ENCODE data around the gene SNORC.
"Not testable (repeated sequence)": the region's sequence is repeated elsewhere in the genome, so short reads cannot be mapped to it uniquely, and the experiment has no call there.

SNORC gene

GRCh38 chr2:232897598-232898408, 27.7 kb downstream of the SNORC start:
- FAIRE-seq, result no peak

DNA sequence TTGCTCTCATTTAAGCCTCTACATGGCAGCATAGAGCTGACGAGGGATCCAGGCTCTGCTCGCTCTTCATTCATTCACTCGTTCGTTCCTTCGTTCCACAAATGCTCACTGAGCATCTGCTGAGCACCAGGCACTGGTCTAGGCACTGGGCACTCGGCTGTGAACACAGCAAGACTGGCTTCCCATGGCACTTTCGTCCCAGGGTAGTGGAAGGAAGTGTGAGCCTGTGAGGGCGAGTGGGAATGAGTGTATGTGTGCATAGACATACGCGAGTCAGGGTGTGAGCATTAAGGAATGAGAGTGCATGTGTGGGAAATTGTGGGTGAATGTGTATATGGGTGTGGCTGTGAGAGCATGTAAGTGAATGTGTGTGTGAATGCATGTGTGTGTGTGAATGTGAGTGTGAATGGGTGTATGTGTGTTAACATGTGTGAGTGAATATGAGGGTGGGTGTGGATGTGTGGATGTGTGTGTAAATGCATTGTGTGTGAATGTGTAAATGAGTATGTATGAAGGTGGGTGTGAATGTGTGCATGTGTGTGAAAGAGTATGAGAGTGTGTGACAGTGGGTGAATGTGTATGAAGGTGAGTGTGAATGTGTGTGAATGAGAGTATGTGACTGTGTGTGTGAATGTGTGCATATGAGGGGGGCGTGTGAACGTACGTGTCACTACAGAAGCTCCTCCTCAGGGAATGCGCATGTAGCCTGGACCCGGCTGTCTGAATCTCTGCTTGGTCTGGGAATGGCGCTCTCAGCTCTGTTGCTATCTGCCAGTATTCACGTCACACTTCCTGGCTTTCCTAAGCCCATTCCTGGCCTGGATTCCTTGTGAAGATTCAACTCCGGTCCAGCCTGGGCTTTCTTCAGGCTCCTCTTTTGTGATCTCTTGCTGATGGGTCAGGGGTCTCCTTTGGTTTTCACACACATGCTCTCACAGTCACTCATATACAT, 28.8 kb downstream of the SNORC start:
- no peak for FAIRE-seq

- FAIRE-seq, result no peak
Observed at GRCh38 chr2:232900811-232901735, 31.0 kb downstream of the SNORC start.

DNA sequence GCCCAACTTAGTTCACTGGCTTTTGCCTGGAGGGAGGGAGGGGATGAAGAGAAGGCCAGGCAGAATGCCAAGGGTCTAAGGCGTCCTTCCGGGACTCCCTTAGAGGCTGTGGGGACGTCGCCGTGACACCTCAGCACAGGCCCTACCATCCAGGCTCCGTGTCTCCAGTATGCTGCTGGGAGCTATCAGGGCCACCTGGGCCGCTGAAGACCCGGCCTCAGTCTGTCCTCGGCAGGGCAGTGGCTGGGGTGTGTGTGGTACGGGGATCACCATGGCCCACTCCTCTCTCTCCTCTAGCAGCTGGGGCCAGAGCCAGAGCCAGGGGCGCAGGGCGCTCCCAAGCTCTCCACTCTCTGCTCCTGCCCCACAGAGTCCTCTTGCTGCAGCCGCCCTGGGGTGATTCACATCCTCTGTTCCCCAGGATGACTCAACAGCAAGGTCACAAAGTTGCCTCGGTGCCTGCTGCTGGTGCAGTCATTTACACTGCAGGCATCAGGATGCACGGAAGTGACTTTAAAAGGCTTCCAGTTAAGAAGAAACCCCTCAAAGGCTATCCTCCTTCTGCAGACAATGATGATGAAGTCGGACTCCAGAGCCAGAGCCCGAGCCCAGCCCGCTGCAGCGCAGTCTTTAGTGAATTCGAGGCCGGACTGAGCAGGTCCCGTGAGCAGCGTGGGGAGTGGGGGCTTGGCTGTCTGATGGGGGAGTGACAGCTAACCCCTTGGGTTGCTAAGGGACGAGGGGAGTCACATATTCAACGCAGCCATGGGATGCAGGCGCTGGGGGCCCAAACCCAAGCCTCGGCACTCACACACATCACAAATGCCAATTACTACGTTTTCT, 31.9 kb downstream of the SNORC start:
- FAIRE-seq, result no peak

- FAIRE-seq, result no peak
Observed at GRCh38 chr2:232903989-232904388, 33.9 kb downstream of the SNORC start.

GRCh38 chr2:232906867-232907717, 37.0 kb downstream of the SNORC start:
- FAIRE-seq, result not testable (repeated sequence)

DNA sequence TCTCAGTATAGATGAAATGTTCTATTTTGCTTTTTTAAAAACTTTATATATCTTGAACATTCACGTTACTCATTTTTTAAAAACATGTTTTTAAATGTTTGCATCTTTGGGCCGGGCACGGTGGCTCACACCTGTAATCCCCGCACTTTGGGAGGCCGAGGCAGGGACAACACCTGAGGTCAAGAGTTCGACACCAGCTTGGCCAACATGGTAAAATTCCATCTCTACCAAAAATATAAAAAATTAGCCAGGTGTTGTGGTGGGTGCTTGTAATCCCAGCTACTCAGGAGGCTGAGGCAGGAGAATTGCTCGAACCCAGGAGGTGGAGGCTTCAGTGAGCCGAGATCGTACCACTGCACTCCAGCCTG, 37.6 kb downstream of the SNORC start:
- FAIRE-seq, result not testable (repeated sequence)

DNA sequence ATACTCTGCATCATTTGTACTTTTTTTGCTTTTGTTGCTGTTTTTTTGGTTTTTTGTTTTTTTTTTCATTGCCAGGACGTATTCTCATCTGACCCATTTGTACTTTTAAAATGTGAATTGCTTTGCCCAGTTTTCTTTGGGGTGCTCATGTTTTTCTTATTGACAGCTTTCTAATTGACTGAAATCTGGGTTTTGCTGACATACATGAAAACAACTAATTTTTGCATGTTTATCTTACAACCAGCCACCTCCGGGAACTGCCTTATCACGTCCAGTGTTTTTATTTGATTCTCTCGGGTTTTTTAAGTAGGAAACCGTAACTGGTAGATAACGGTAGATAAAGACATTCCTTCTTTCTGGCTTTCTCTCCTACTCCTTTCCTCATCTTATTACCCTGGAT, 38.6 kb downstream of the SNORC start:
- FAIRE-seq, result no peak

DNA sequence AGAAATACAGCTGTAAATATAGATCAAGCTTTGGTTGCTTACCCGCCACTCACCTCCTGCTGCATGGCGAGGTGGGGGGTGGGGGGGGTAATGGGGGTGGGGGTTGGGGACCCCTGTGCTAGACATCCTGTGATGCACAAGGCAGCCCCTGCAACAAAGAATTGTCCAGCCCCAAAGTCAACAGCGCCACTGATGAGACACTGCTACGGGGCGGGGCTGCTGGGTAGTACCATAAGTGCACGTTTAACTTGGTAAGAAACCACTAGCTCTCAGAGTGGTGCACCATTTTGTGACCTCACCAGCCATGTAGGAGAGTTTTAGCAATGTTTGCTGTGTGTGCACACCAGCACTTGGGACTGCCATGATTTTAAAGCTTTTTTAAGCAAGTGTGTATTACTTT, 40.3 kb downstream of the SNORC start:
- FAIRE-seq, result no peak

DNA sequence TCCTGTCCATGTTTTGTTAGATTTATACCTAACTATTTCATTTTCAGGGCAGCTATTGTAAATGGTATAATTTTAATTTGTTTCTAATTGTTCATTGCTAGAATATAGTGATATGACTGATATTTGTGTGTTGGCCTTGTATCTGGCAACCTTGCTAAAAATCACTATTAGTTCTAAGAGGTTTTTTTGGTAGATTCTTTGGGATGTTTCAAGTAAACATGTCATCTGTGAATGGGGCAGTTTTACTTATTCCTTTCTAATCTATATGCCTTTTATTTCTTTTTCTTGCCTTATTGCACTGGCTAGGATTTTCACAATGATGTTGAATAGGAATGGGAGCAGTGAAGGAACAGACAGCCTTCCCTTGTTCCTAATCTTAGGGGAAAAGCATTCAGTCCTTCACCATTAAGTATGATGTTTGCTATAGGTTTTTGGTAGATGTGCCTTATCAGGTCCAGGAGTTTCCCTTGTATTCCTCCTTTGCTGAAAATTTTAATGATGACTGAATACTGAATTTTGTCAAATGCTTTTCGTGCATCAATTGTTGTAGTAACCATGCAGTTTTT, 41.7 kb downstream of the SNORC start:
- no peak for FAIRE-seq

GRCh38 chr2:232913903-232914302, 43.8 kb downstream of the SNORC start:
- no peak for FAIRE-seq

DNA sequence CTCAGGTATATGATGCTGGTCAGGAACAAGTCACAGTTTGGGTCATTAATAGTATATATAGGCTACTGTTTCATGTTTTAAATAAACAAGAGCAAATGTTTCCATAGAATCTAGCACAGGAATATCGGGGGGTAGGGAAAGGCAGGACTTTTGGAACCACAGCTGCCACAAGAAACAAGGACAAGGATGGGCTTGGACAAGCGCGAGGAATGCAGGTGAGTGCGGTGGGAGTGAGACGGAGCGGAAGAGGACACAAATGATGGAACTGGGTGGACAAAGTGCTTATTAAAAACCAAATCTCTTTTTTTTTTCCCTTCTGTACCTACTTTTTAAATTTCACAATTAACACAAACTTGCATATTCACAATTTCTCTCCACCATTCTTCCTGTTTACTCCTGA, 49.1 kb downstream of the SNORC start:
- FAIRE-seq, result no peak

- no peak for FAIRE-seq
Observed at GRCh38 chr2:232920055-232920454, 50.0 kb downstream of the SNORC start.

- no peak for FAIRE-seq
Observed at GRCh38 chr2:232920760-232921159, 50.7 kb downstream of the SNORC start.

GRCh38 chr2:232924433-232924832, 54.4 kb downstream of the SNORC start:
- FAIRE-seq, result no peak

GRCh38 chr2:232925153-232925820, 55.2 kb downstream of the SNORC start:
- no peak for FAIRE-seq

GRCh38 chr2:232925821-232926156, 55.7 kb downstream of the SNORC start:
- FAIRE-seq, result no peak

- no peak for FAIRE-seq
Observed at GRCh38 chr2:232926431-232926939, 56.4 kb downstream of the SNORC start.

GRCh38 chr2:232927032-232927792, 57.1 kb downstream of the SNORC start:
- no peak for FAIRE-seq
